Endodermal cell (in vitro differentiated cells): ENCODE data around the gene COASY. TPM values are rescaled to one million over a fixed set of nuclear protein-coding genes. Genes with fewer than 3 reads are reported as not detected.

Source experiments
- DNase-seq: peaks from one replicate; pipeline ENCODE4 v3.0.0-alpha.2; 2017
- H3K27ac ChIP-seq: 2 replicates; pipeline ENCODE4 v1.5.1; 2013; ENCODE audit warnings: mild to moderate bottlenecking, low read depth, low read length, moderate library complexity
- H3K27me3 ChIP-seq: 2 replicates; pipeline ENCODE4 v1.6.1; 2013; ENCODE audit warnings: mild to moderate bottlenecking, low read length, moderate library complexity; ENCODE audit not compliant: insufficient read depth, control insufficient read depth, poor library complexity, severe bottlenecking
- H3K36me3 ChIP-seq: 2 replicates; pipeline ENCODE4 v1.7.0; 2013; ENCODE audit warnings: mild to moderate bottlenecking, low read length, moderate library complexity; ENCODE audit not compliant: control insufficient read depth, insufficient read depth
- H3K4me1 ChIP-seq: one replicate; pipeline ENCODE4 v1.7.0; 2013; ENCODE audit warnings: low read length; ENCODE audit not compliant: control insufficient read depth, insufficient read depth
- H3K4me3 ChIP-seq: 2 replicates; pipeline ENCODE4 v1.5.1; 2013; ENCODE audit warnings: mild to moderate bottlenecking, low read length, moderate library complexity
- H3K9ac ChIP-seq: 2 replicates; pipeline ENCODE4 v1.6.1; 2013; ENCODE audit warnings: mild to moderate bottlenecking, low read length, moderate library complexity; ENCODE audit not compliant: poor library complexity, severe bottlenecking; ENCODE audit errors: extremely low read depth
- H3K9me3 ChIP-seq: 2 replicates; pipeline ENCODE4 v1.6.1; 2013; ENCODE audit warnings: mild to moderate bottlenecking, low read length, moderate library complexity; ENCODE audit not compliant: control insufficient read depth
- H3K27ac Mint-ChIP-seq: 2 replicates; pipeline ENCODE4 v1.8.0; 2020; ENCODE audit warnings: mixed read lengths
- H3K27me3 Mint-ChIP-seq: 2 replicates; pipeline ENCODE4 v1.8.0; 2021; ENCODE audit warnings: mild to moderate bottlenecking, mixed read lengths; ENCODE audit not compliant: insufficient read depth
- H3K36me3 Mint-ChIP-seq: 2 replicates; pipeline ENCODE4 v1.8.0; 2020; ENCODE audit warnings: low read depth, mixed read lengths
- H3K4me1 Mint-ChIP-seq: 2 replicates; pipeline ENCODE4 v1.8.0; 2020; ENCODE audit warnings: mixed read lengths
- H3K4me3 Mint-ChIP-seq: 2 replicates; pipeline ENCODE4 v1.8.0; 2020; ENCODE audit warnings: mild to moderate bottlenecking, moderate library complexity, mixed read lengths
- H3K9me3 Mint-ChIP-seq: 2 replicates; pipeline ENCODE4 v1.8.0; 2020; ENCODE audit warnings: mild to moderate bottlenecking, mixed read lengths
- WGBS, 2 experiments: methylation state at CpG; one replicate each; pipeline versions ENCODE4 v1.1.5 to v1.1.7; 2013; ENCODE audit warnings: missing lambda C conversion rate in 2 of 2, mixed read lengths in 1 of 2; ENCODE audit not compliant: insufficient coverage in 1 of 2, insufficient read length in 1 of 2; 5-methylcytosine and 5-hydroxymethylcytosine counted together
- long read RNA-seq, 4 experiments: library from polyadenylated mRNA in 2 of 4; library from RNA in 1 of 4; library from capped mRNA in 1 of 4; stranded (forward) in 3 of 4; unstranded in 1 of 4; transcript quantifications; one replicate each; pipeline ENCODE4 v2.0.0, GENCODE V29; 2020 to 2021; ENCODE audit warnings: inconsistent platforms in 1 of 4
- polyA plus RNA-seq, 2 experiments: library from polyadenylated mRNA; stranded (reverse); fragments of 50-300 nt; gene quantifications; one replicate each; pipeline ENCODE4 v1.2.3, GENCODE V29; 2013
- total RNA-seq, 2 donors: library from RNA; stranded (reverse); fragmentation: NEBNext Ultra II Directional in 1 of 2; extraction: Animal tissue kit (Norgen Biotek cat#: 25700) in 1 of 2; gene quantifications; 2 replicates in 1 of 2; 3 replicates in 1 of 2; pipeline ENCODE4 v1.2.1, GENCODE V29; 2021
- TF ChIP-seq, protein P1 (sequence below): fragments of 200-600 bp; sonication (generic); conservative IDR thresholded peaks from 2 replicates; pipeline ENCODE4 v1.5.0; 2021; ENCODE audit warnings: antibody characterized with exemption, mild to moderate bottlenecking

The COASY gene
- 10 to 100 TPM; 97.7 to 99.4 TPM for total RNA-seq
- polyA plus RNA-seq (2013, experiment 1 of 2): 75.8 TPM
- polyA plus RNA-seq (2013, experiment 2 of 2): 59.8 TPM
- long read RNA-seq, experiment 1, transcript COASY-201 (9 exons, 2,458 nt): major isoform, 15 of 46 reads
- long read RNA-seq, experiment 1, partial matches to known transcripts: 11 of 46 reads
- long read RNA-seq, experiment 1, other reads (novel, unspliced or antisense): 13 of 46 reads
- long read RNA-seq, experiment 2, transcript COASY-213 (7 exons, 2,225 nt): minor isoform, 5 of 153 reads
- long read RNA-seq, experiment 2, transcript COASY-202 (10 exons, 2,071 nt): minor isoform, 19 of 153 reads
- long read RNA-seq, experiment 2, transcript COASY-201 (9 exons, 2,458 nt): major isoform, 80 of 153 reads
- long read RNA-seq, experiment 2, transcript COASY-211 (11 exons, 1,976 nt): minor isoform, 5 of 153 reads
- long read RNA-seq, experiment 2, partial matches to known transcripts: 14 of 153 reads
- long read RNA-seq, experiment 2, other reads (novel, unspliced or antisense): 30 of 153 reads
- long read RNA-seq, experiment 3, transcript COASY-213 (7 exons, 2,225 nt): minor isoform, 8 of 474 reads
- long read RNA-seq, experiment 3, transcript COASY-211 (11 exons, 1,976 nt): minor isoform, 11 of 474 reads
- long read RNA-seq, experiment 3, transcript COASY-201 (9 exons, 2,458 nt): major isoform, 260 of 474 reads
- long read RNA-seq, experiment 3, transcript COASY-202 (10 exons, 2,071 nt): minor isoform, 90 of 474 reads
- long read RNA-seq, experiment 3, partial matches to known transcripts: 38 of 474 reads
- long read RNA-seq, experiment 3, other reads (novel, unspliced or antisense): 66 of 474 reads
- long read RNA-seq, experiment 4, transcript COASY-201 (9 exons, 2,458 nt): major isoform, 21 of 89 reads
- long read RNA-seq, experiment 4, transcript COASY-202 (10 exons, 2,071 nt): minor isoform, 11 of 89 reads
- long read RNA-seq, experiment 4, partial matches to known transcripts: 30 of 89 reads
- long read RNA-seq, experiment 4, other reads (novel, unspliced or antisense): 22 of 89 reads

DNA sequence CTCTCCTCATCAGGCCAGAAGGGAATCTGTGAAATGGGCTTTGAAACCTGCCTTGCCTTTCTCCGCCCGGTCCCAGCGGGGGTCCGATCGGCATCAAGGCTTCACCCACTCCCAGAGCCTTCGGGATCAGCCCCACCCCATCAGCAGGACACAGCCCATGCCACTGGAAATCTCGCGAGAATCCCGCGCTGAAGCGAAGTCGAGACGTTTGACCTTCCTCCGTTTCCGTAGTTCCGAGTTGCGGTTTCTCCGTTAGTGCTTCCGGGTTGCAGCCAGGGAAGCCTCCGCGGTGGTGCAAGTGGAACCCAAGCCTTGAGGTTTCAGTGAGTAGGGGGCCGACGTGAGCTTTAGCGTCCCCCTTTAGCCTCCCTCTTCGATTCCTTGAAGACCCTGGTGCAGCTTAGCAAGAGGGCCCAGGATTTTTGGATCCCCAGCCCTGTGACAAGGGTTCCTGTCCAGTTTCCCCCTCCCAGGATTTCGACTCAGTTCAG is at the start of gene COASY:
Gene COASY, plus strand, starts transcription at position 252 of the 491 bp plus-strand sequence. CDS start 475 bp downstream, outside the sequence.
- no peaks in the 10 kb centered on the region for H3K27me3 Mint-ChIP-seq
- Histone ChIP-seq H3K27me3 (no peaks in the 10 kb centered on the region), H3K4me1 (no peaks in the 10 kb centered on the region), H3K36me3 (peaks cover 30% of the 10 kb centered on the region), H3K9ac (peak within 1 kb of the TSS; percentile 81), H3K27ac (no peak within 1 kb of the TSS), H3K4me3 (peak within 1 kb of the TSS; percentile 85), H3K9me3 (no peaks in the 10 kb centered on the region)
- 0 to 5% methylated on average over 15 to 26 of the region's 26 CpGs for WGBS, 2 experiments
- no peaks in the 10 kb centered on the region for H3K9me3 Mint-ChIP-seq
- H3K4me1 Mint-ChIP-seq: peaks cover 21% of the 10 kb centered on the region
- TF ChIP-seq, protein P1, sequence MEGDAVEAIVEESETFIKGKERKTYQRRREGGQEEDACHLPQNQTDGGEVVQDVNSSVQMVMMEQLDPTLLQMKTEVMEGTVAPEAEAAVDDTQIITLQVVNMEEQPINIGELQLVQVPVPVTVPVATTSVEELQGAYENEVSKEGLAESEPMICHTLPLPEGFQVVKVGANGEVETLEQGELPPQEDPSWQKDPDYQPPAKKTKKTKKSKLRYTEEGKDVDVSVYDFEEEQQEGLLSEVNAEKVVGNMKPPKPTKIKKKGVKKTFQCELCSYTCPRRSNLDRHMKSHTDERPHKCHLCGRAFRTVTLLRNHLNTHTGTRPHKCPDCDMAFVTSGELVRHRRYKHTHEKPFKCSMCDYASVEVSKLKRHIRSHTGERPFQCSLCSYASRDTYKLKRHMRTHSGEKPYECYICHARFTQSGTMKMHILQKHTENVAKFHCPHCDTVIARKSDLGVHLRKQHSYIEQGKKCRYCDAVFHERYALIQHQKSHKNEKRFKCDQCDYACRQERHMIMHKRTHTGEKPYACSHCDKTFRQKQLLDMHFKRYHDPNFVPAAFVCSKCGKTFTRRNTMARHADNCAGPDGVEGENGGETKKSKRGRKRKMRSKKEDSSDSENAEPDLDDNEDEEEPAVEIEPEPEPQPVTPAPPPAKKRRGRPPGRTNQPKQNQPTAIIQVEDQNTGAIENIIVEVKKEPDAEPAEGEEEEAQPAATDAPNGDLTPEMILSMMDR: no peak
- H3K27ac Mint-ChIP-seq: peak within 1 kb of the TSS; percentile 96
- peak; percentile 100 for DNase-seq
- H3K36me3 Mint-ChIP-seq: peaks cover 6% of the 10 kb centered on the region
- peak within 1 kb of the TSS; percentile 94 for H3K4me3 Mint-ChIP-seq

DNA sequence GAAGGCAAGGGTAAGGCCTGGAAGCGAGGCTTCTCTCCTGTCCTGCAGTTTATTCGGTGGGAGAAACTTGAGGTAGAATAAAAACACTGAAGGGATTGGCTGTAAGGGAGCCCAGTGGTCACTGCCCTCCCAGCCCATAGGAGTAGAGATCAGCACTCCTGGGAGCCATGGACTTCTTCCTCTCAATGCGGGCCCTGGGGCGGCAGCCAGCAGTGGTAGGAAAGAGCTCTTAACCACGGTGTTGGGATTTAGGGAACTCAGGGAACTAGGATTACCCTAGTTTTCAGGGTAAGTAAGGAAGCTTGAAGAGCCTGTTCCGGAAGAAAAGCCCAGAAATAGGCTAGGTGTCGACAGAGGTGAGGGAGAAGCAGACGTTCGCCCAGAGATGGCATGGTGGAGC is 49.7 kb upstream of the COASY start:
- 96 to 98% methylated on average over 4 to 9 of the region's 9 CpGs for WGBS, 2 experiments

More for the DNA sequence above, 49.7 kb upstream of the COASY start:
- Histone ChIP-seq H3K9ac (no peak overlapping the region), H3K9me3 (no peaks in the 10 kb centered on the region), H3K27ac (no peak overlapping the region), H3K4me3 (no peak overlapping the region), H3K27me3 (no peaks in the 10 kb centered on the region), H3K4me1 (no peaks in the 10 kb centered on the region), H3K36me3 (peaks cover 27% of the 10 kb centered on the region)
- Mint-ChIP-seq H3K9me3 (no peaks in the 10 kb centered on the region), H3K27ac (no peak overlapping the region), H3K4me3 (no peak overlapping the region), H3K36me3 (peaks cover 42% of the 10 kb centered on the region), H3K4me1 (peaks cover 16% of the 10 kb centered on the region), H3K27me3 (no peaks in the 10 kb centered on the region)
- TF ChIP-seq, protein P1: no peak
- no peak for DNase-seq
